DND-41 (cell line): ENCODE results near the gene C6.

ENCODE experiments used
- ATAC-seq: fragments of 200-7000 bp; cut with Tn5 transposase; 3 replicates; pipeline ENCODE4 v1.9.1; 2021; ENCODE audit warnings: low read depth; ENCODE audit not compliant: insufficient read depth
- DNase-seq: peaks from one replicate; pipeline ENCODE4 v3.0.0-alpha.2; 2020
- H2AFZ ChIP-seq: 2 replicates; pipeline ENCODE4 v1.6.0; 2012; ENCODE audit warnings: low read depth, low read length
- H3K27ac ChIP-seq: 2 replicates; pipeline ENCODE4 v1.5.1; 2012; ENCODE audit warnings: low read length, inconsistent platforms
- H3K27me3 ChIP-seq: fragments of 200-600 bp; sonication (generic); 2 replicates; pipeline ENCODE4 v1.6.0; 2012; ENCODE audit warnings: low read length, mild to moderate bottlenecking, inconsistent platforms; ENCODE audit not compliant: insufficient read depth, poor library complexity
- H3K36me3 ChIP-seq: 2 replicates; pipeline ENCODE4 v1.5.1; 2012; ENCODE audit warnings: low read length, inconsistent platforms; ENCODE audit not compliant: insufficient read depth
- H3K4me1 ChIP-seq: 2 replicates; pipeline ENCODE4 v1.5.1; 2012; ENCODE audit warnings: mild to moderate bottlenecking, low read length; ENCODE audit not compliant: insufficient read depth
- H3K4me2 ChIP-seq: 2 replicates; pipeline ENCODE4 v1.6.0; 2012; ENCODE audit warnings: mild to moderate bottlenecking, moderate library complexity, low read length, inconsistent platforms; ENCODE audit not compliant: insufficient read depth
- H3K4me3 ChIP-seq, 2 experiments: fragments of 200-600 bp in 1 of 2; shearing (Covaris generic) in 1 of 2; 2 replicates each; pipeline ENCODE4 v1.5.1; 2012 to 2016; ENCODE audit warnings: inconsistent platforms in 2 of 2, low read length in 2 of 2, mild to moderate bottlenecking in 2 of 2, low read depth in 1 of 2, moderate library complexity in 1 of 2
- H3K79me2 ChIP-seq: 2 replicates; pipeline ENCODE4 v1.6.0; 2012; ENCODE audit warnings: low read length, inconsistent platforms; ENCODE audit not compliant: insufficient read depth
- H3K9ac ChIP-seq: 2 replicates; pipeline ENCODE4 v1.6.0; 2012; ENCODE audit warnings: low read depth, mild to moderate bottlenecking, inconsistent platforms, low read length, moderate library complexity
- H3K9me3 ChIP-seq: 2 replicates; pipeline ENCODE4 v1.5.1; 2012; ENCODE audit warnings: low read length, moderate library complexity, mild to moderate bottlenecking, inconsistent platforms; ENCODE audit not compliant: insufficient read depth, severe bottlenecking
- H4K20me1 ChIP-seq: 2 replicates; pipeline ENCODE4 v1.6.0; 2012; ENCODE audit warnings: low read length; ENCODE audit not compliant: insufficient read depth
- CTCF ChIP-seq: IDR thresholded peaks from 2 replicates; pipeline ENCODE4 v1.5.1; 2012; ENCODE audit warnings: borderline replicate concordance, low read length, moderate library complexity, mild to moderate bottlenecking; ENCODE audit not compliant: poor library complexity, severe bottlenecking; ENCODE audit errors: extremely low read depth
- EZH2 ChIP-seq: IDR thresholded peaks from 3 replicates; pipeline ENCODE4 v1.6.1; 2012; ENCODE audit warnings: borderline replicate concordance, low read depth, mild to moderate bottlenecking, moderate library complexity, low read length, inconsistent platforms; ENCODE audit not compliant: severe bottlenecking

Gene C6

GRCh38 chr5:41243558-41243957, 30.2 kb upstream of the C6 start:
- Histone ChIP-seq H2AFZ (no peak overlapping the region), H3K27ac (no peak overlapping the region), H3K27me3 (no peaks in the 10 kb centered on the region), H3K36me3 (no peaks in the 10 kb centered on the region), H3K4me3 (no peak overlapping the region), H3K4me2 (no peak overlapping the region), H3K79me2 (no peaks in the 10 kb centered on the region), H4K20me1 (no peaks in the 10 kb centered on the region), H3K9ac (no peak overlapping the region), H3K4me1 (no peaks in the 10 kb centered on the region), H3K9me3 (no peaks in the 10 kb centered on the region)
- TF ChIP-seq CTCF (no peak), EZH2 (no peak)
- no peak for DNase-seq
- no peak for ATAC-seq

GRCh38 chr5:41240985-41241384, 27.7 kb upstream of the C6 start:
- no peaks in the 10 kb centered on the region for H3K36me3 ChIP-seq
- DNase-seq (no peak), ATAC-seq (no peak)
- H4K20me1 ChIP-seq: no peaks in the 10 kb centered on the region
- H3K79me2 ChIP-seq: no peaks in the 10 kb centered on the region
- TF ChIP-seq EZH2 (no peak), CTCF (no peak)
- no peaks in the 10 kb centered on the region for H3K4me1 ChIP-seq
- H3K4me2 ChIP-seq: no peak overlapping the region
- H3K27me3 ChIP-seq: no peaks in the 10 kb centered on the region
- no peak overlapping the region for H3K27ac ChIP-seq
- H2AFZ ChIP-seq: no peak overlapping the region
- no peaks in the 10 kb centered on the region for H3K9me3 ChIP-seq
- no peak overlapping the region for H3K4me3 ChIP-seq
- no peak overlapping the region for H3K9ac ChIP-seq

- H3K4me3 ChIP-seq: no peak overlapping the region
- H3K9me3 ChIP-seq: no peaks in the 10 kb centered on the region
- TF ChIP-seq CTCF (no peak), EZH2 (no peak)
These were observed 27.1 kb upstream of the C6 start for GRCh38 chr5:41240390-41240789.

GRCh38 chr5:41234475-41234874, 21.1 kb upstream of the C6 start:
- no peak overlapping the region for H2AFZ ChIP-seq
- no peak for DNase-seq

More at GRCh38 chr5:41240390-41240789, 27.1 kb upstream of the C6 start:
- Histone ChIP-seq H4K20me1 (no peaks in the 10 kb centered on the region), H2AFZ (no peak overlapping the region), H3K4me1 (no peaks in the 10 kb centered on the region), H3K36me3 (no peaks in the 10 kb centered on the region), H3K79me2 (no peaks in the 10 kb centered on the region), H3K9ac (no peak overlapping the region), H3K27ac (no peak overlapping the region), H3K27me3 (no peaks in the 10 kb centered on the region), H3K4me2 (no peak overlapping the region)
- ATAC-seq: no peak
- no peak for DNase-seq

More at GRCh38 chr5:41234475-41234874, 21.1 kb upstream of the C6 start:
- ATAC-seq: no peak
- Histone ChIP-seq H4K20me1 (no peaks in the 10 kb centered on the region), H3K9me3 (peaks cover 3% of the 10 kb centered on the region), H3K27ac (no peak overlapping the region), H3K27me3 (no peaks in the 10 kb centered on the region), H3K4me2 (no peak overlapping the region), H3K9ac (no peak overlapping the region), H3K36me3 (no peaks in the 10 kb centered on the region), H3K79me2 (no peaks in the 10 kb centered on the region), H3K4me1 (no peaks in the 10 kb centered on the region), H3K4me3 (no peak overlapping the region)
- TF ChIP-seq CTCF: no peak
- no peak for TF ChIP-seq EZH2
